ENCODE data around the gene UBFD1.

DNA sequence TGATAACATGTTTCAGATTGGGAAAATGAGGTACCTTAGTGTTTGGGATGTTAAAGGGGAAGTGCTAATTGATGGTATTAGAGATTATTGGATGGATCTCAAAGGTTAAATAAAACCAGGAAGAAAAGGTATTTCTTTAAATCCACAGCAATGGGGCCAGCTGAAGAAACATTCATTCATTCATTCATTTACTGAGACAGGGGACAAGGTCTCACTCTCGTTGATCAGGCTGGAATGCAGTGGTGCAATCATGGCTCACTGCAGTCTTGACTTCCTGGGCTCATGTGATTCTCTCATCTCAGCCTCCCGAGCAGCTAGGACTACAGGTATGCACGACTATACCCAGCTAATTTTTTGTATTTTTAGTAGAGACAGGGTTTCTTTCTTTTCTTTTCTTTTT, 20.1 kb upstream of the UBFD1 start:
- TF ChIP-seq SP1 (IDR thresholded peaks at IDR 0.05) (no peak), NFRKB (IDR thresholded peaks at IDR 0.05) (no peak), BHLHE40 (IDR thresholded peaks at IDR 0.05; ENCODE audit: borderline replicate concordance) (no peak), L3MBTL2 (conservative IDR thresholded peaks at IDR 0.05) (no peak), SUZ12 (IDR thresholded peaks at IDR 0.05) (no peak), FOXM1 (IDR thresholded peaks at IDR 0.05; ENCODE audit: borderline replicate concordance) (no peak), ELF4 (IDR thresholded peaks at IDR 0.05) (no peak), TARDBP (IDR thresholded peaks at IDR 0.05) (no peak), FOXK2 (IDR thresholded peaks at IDR 0.05) (no peak), ARNT (IDR thresholded peaks at IDR 0.05) (no peak)
